ENCODE results near the gene EPHB4.
"Not testable (repeated sequence)": the region's sequence is repeated elsewhere in the genome, so short reads cannot be mapped to it uniquely, and the experiment has no call there.

DNA sequence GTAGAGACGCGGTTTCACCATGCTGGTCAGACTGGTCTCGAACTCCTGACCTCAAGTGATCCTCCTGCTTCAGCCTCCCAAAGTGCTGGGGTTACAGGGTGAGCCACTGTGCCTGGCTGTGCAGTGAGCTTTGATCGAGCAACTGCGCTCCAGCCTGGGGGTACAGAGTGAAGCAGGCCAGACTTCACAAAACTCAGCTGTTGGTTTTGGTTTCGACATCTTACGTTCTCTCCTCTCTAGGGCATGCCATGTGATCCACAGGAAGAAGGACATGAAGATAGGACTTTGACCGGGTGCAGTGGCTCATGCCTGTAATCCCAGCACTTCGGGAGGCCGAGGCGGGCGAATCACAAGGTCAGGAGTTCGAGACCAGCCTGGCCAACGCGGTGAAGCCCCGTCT, 10.8 kb downstream of the EPHB4 start:
- TF ChIP-seq POLR2A (IDR thresholded peaks at IDR 0.05; ENCODE audit: low read length); GATA1 (IDR thresholded peaks at IDR 0.05; ENCODE audit: low read depth, low read length): not testable (repeated sequence)

Measured in erythroblast (primary cell).